ENCODE measurements around the gene EMSY. TPM values are rescaled to one million over a fixed set of nuclear protein-coding genes. Genes with fewer than 3 reads are reported as not detected.

EMSY gene
- total and polyA plus RNA-seq, 7 experiments from 2014 or later, result 25.9 to 49.0 (median 35.7) TPM

- DNase-seq (peak in 1 of 9 donors; percentile 11), ATAC-seq (no peak)
- CTCF ChIA-PET, result no interaction called here
Measured at GRCh38 chr11:76600124-76600655, 155.4 kb downstream of the EMSY start.

GRCh38 chr11:76601272-76601671 lies 156.5 kb downstream of the EMSY start:
- no peaks in the 10 kb centered on the region for H3K27me3 ChIP-seq (ENCODE audit: control insufficient read depth in 2 of 2, insufficient read depth in 2 of 2, low read length in 2 of 2)
- intact Hi-C loops (cut with micrococcal nuclease), result no loop called here
- Mint-ChIP-seq H3K4me1 (peaks cover 0 to 21% (median 0%) of the 10 kb centered on the region in 7 donors), H3K27me3 (peaks cover 0 to 14% (median 0%) of the 10 kb centered on the region in 5 donors), H3K36me3 (no peaks in the 10 kb centered on the region), H3K9me3 (no peaks in the 10 kb centered on the region), H3K27ac (no peak overlapping the region), H3K4me3 (no peak overlapping the region)
- ChIA-PET CTCF (no interaction called here), POLR2A (no interaction called here)
- H3K4me3 ChIP-seq (ENCODE audit: low read length), result no peak overlapping the region
- peak in 1 of 9 donors; percentile 17 for DNase-seq
- no peak overlapping the region for H3K27ac ChIP-seq (ENCODE audit: low read depth, low read length)
- no peaks in the 10 kb centered on the region for H3K36me3 ChIP-seq (ENCODE audit: control insufficient read depth in 2 of 3, insufficient read depth in 3 of 3, low read length in 3 of 3)
- H3K9me3 ChIP-seq (ENCODE audit: control insufficient read depth in 2 of 3, low read length in 3 of 3), result no peaks in the 10 kb centered on the region
- no peaks in the 10 kb centered on the region for H3K4me1 ChIP-seq (ENCODE audit: control insufficient read depth in 2 of 2, insufficient read depth in 2 of 2, low read length in 2 of 2)
- no peak for ATAC-seq

More at GRCh38 chr11:76600124-76600655, 155.4 kb downstream of the EMSY start:
- Mint-ChIP-seq H3K27ac (no peak overlapping the region), H3K27me3 (peaks cover 0 to 14% (median 0%) of the 10 kb centered on the region in 5 donors), H3K36me3 (peaks cover 0 to 2% (median 0%) of the 10 kb centered on the region in 5 donors), H3K4me1 (peaks cover 0 to 23% (median 0%) of the 10 kb centered on the region in 7 donors), H3K9me3 (peaks cover 0 to under 1% (median 0%) of the 10 kb centered on the region in 11 donors), H3K4me3 (no peak overlapping the region)
- H3K4me3 ChIP-seq (ENCODE audit: low read length), result no peak overlapping the region
- H3K4me1 ChIP-seq (ENCODE audit: control insufficient read depth in 2 of 2, insufficient read depth in 2 of 2, low read length in 2 of 2), result no peaks in the 10 kb centered on the region
- POLR2A ChIA-PET, result no interaction called here
- intact Hi-C loops (cut with micrococcal nuclease), result no loop called here
- no peaks in the 10 kb centered on the region for H3K36me3 ChIP-seq (ENCODE audit: control insufficient read depth in 2 of 3, insufficient read depth in 3 of 3, low read length in 3 of 3)
- H3K27ac ChIP-seq (ENCODE audit: low read depth, low read length), result no peak overlapping the region
- H3K27me3 ChIP-seq (ENCODE audit: control insufficient read depth in 2 of 2, insufficient read depth in 2 of 2, low read length in 2 of 2), result no peaks in the 10 kb centered on the region
- H3K9me3 ChIP-seq (ENCODE audit: control insufficient read depth in 2 of 3, low read length in 3 of 3), result no peaks in the 10 kb centered on the region

GRCh38 chr11:76601724-76602123 lies 156.9 kb downstream of the EMSY start:
- intact Hi-C loops (cut with micrococcal nuclease), result no loop called here
- no peaks in the 10 kb centered on the region for H3K27me3 ChIP-seq (ENCODE audit: control insufficient read depth in 2 of 2, insufficient read depth in 2 of 2, low read length in 2 of 2)
- no peak for ATAC-seq
- no peaks in the 10 kb centered on the region for H3K9me3 Mint-ChIP-seq
- H3K27ac Mint-ChIP-seq, result no peak overlapping the region
- peak in 1 of 9 donors; percentile 1 for DNase-seq
- H3K4me3 ChIP-seq (ENCODE audit: low read length), result no peak overlapping the region
- no peak overlapping the region for H3K27ac ChIP-seq (ENCODE audit: low read depth, low read length)
- H3K36me3 Mint-ChIP-seq, result no peaks in the 10 kb centered on the region
- CTCF ChIA-PET, result no interaction called here
- POLR2A ChIA-PET, result no interaction called here
- peaks cover 0 to 14% (median 0%) of the 10 kb centered on the region in 5 donors for H3K27me3 Mint-ChIP-seq
- no peaks in the 10 kb centered on the region for H3K4me1 ChIP-seq (ENCODE audit: control insufficient read depth in 2 of 2, insufficient read depth in 2 of 2, low read length in 2 of 2)
- no peak overlapping the region for H3K4me3 Mint-ChIP-seq
- H3K4me1 Mint-ChIP-seq, result peaks cover 0 to 21% (median 0%) of the 10 kb centered on the region in 7 donors
- no peaks in the 10 kb centered on the region for H3K9me3 ChIP-seq (ENCODE audit: control insufficient read depth in 2 of 3, low read length in 3 of 3)
- no peaks in the 10 kb centered on the region for H3K36me3 ChIP-seq (ENCODE audit: control insufficient read depth in 2 of 3, insufficient read depth in 3 of 3, low read length in 3 of 3)

DNA sequence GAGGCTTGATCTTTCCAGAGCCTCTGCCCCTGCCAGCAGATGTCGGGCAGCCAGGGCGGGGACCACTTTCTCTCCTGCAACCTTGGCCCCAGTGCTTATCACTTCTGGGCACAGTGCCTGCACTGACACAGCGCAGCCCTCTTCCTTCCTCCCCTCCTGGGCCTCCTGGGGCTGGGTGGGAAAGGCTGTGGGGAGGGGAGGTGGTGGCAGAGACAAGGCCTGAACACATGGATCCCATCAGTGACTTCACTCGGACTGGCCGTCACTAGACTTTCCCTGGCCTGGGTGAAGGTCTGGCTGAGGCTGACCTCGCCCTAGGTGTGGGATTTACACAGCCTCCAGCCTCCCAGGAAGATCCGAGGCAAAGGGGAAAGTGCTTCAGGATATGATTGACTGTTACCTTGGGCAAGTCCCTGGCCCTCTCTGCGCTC lies 157.6 kb downstream of the EMSY start:
- no peaks in the 10 kb centered on the region for H3K36me3 Mint-ChIP-seq
- Histone ChIP-seq H3K4me3 (ENCODE audit: low read length) (no peak overlapping the region), H3K36me3 (ENCODE audit: control insufficient read depth in 2 of 3, insufficient read depth in 3 of 3, low read length in 3 of 3) (no peaks in the 10 kb centered on the region), H3K27me3 (ENCODE audit: control insufficient read depth in 2 of 2, insufficient read depth in 2 of 2, low read length in 2 of 2) (no peaks in the 10 kb centered on the region), H3K9me3 (ENCODE audit: control insufficient read depth in 2 of 3, low read length in 3 of 3) (no peaks in the 10 kb centered on the region), H3K4me1 (ENCODE audit: control insufficient read depth in 2 of 2, insufficient read depth in 2 of 2, low read length in 2 of 2) (no peaks in the 10 kb centered on the region), H3K27ac (ENCODE audit: low read depth, low read length) (no peak overlapping the region)
- H3K4me3 Mint-ChIP-seq, result no peak overlapping the region
- ChIA-PET POLR2A (no interaction called here), CTCF (no interaction called here)
- H3K4me1 Mint-ChIP-seq, result peaks cover 0 to 15% (median 0%) of the 10 kb centered on the region in 7 donors
- no peaks in the 10 kb centered on the region for H3K9me3 Mint-ChIP-seq
- H3K27me3 Mint-ChIP-seq, result peaks cover 0 to 8% (median 0%) of the 10 kb centered on the region in 5 donors
- intact Hi-C loops (cut with micrococcal nuclease), result no loop called here
- ATAC-seq (no peak), DNase-seq (peak in 1 of 9 donors; percentile 16)
- no peak overlapping the region for H3K27ac Mint-ChIP-seq

Other genes with a start within 250 kb of the EMSY start
- gene WNT11, start 238.5 kb upstream of the EMSY start, total RNA-seq, result under 1 TPM in 2 of 5 experiments, not detected in 3; 0.27 to 0.45 TPM
- under 1 TPM in 1 of 2 donors, not detected in 1; 0.16 TPM for gene WNT11, start 238.5 kb upstream of the EMSY start, polyA plus RNA-seq
- gene THAP12, start 63.9 kb upstream of the EMSY start, total RNA-seq, result 10 to 100 TPM; 40.3 to 57.9 (median 51.1) TPM
- gene THAP12, start 63.9 kb upstream of the EMSY start, polyA plus RNA-seq, result 10 to 100 TPM; 54.6 to 55.8 TPM
- 1 to 10 TPM; 3.6 to 9.1 (median 6.7) TPM for gene GVQW3, start 63.7 kb upstream of the EMSY start, total RNA-seq
- gene GVQW3, start 63.7 kb upstream of the EMSY start, polyA plus RNA-seq, result 1 to 10 TPM; 2.1 to 4.1 TPM
- gene LRRC32, start 225.7 kb downstream of the EMSY start, total RNA-seq, result 1 to 10 TPM in 1 of 5 experiments, under 1 TPM in 3, not detected in 1; 0.08 to 4.5 (median 0.61) TPM
- gene LRRC32, start 225.7 kb downstream of the EMSY start, polyA plus RNA-seq, result not detected

Measured in naive thymus-derived CD4-positive, alpha-beta T cell (primary cell).